Tibial nerve (tissue), 4 donors: ENCODE data around the gene DCTPP1.

Experiments used
- EP300 ChIP-seq, 2 donors: sonication (generic); formaldehyde crosslinking; IDR thresholded peaks; one replicate each; pipeline ENCODE4 v1.6.1; 2017; ENCODE audit warnings: antibody characterized with exemption in 2 of 2, mild to moderate bottlenecking in 1 of 2
- POLR2A ChIP-seq, 2 donors: fragments of 450-650 bp; IDR thresholded peaks; one replicate each; pipeline ENCODE4 v1.6.1; 2017; ENCODE audit warnings: antibody characterized with exemption in 2 of 2, mild to moderate bottlenecking in 2 of 2, moderate library complexity in 2 of 2
- TF ChIP-seq, protein P1 (sequence below), 5 experiments: fragments of 200-600 bp in 3 of 5; fragments of 450-650 bp in 2 of 5; sonication (generic) in 3 of 5; IDR thresholded peaks; one replicate each; pipeline ENCODE4 v1.5.1; 2016 to 2019; ENCODE audit warnings: antibody characterized with exemption in 5 of 5, mild to moderate bottlenecking in 3 of 5, moderate library complexity in 2 of 5

DNA sequence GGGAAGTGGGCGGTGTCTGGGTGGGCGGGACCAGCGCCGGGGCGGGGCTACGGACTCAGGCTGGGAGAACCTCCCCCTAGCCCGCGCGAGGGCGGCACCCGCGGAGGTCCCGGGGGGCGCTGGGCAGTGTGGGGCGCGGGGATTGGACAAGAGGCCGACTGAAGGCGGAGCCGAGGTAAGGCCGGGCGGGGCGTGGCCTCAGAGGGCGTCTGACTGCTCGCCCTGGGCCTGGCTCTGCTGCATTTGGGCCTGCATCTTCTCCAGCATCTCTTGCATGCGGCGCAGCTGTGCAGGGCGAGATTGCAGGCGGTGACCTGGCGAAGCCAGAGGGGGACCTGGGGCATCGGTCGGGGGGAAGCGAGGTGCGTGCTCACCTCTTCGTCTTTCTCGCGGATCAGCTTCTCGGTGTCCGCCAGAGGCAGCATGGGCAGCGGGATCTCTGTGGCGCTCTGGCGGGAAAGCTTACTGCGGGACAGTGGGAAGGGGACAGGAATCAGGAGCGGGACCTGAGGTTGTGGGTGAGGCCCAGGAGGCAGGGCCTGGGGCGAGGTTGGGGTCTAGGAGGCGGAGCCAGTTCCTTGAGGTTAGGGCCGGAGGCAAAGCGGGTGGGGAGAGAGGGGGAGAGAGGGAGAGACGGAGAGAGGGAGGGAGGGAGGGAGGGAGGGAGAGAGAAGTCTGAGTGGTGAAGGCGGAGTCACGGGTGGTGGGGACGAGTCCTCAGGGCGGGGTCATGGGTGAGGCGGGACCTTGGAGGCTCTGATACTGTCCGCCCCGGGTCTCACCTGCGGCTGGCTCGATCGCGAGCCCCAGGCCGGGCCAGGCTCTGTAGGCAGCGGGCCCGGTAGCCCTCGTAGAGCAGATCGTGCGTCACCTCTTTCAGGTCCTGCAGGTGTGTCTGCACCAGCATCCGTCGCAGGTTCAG, 51.3 kb downstream of the DCTPP1 start:
- TF ChIP-seq POLR2A (IDR thresholded peaks at IDR 0.05) (peak; percentile 23 to 89), EP300 (IDR thresholded peaks at IDR 0.05) (peak; percentile 13 to 80)
- TF ChIP-seq, protein P1, sequence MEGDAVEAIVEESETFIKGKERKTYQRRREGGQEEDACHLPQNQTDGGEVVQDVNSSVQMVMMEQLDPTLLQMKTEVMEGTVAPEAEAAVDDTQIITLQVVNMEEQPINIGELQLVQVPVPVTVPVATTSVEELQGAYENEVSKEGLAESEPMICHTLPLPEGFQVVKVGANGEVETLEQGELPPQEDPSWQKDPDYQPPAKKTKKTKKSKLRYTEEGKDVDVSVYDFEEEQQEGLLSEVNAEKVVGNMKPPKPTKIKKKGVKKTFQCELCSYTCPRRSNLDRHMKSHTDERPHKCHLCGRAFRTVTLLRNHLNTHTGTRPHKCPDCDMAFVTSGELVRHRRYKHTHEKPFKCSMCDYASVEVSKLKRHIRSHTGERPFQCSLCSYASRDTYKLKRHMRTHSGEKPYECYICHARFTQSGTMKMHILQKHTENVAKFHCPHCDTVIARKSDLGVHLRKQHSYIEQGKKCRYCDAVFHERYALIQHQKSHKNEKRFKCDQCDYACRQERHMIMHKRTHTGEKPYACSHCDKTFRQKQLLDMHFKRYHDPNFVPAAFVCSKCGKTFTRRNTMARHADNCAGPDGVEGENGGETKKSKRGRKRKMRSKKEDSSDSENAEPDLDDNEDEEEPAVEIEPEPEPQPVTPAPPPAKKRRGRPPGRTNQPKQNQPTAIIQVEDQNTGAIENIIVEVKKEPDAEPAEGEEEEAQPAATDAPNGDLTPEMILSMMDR (IDR thresholded peaks at IDR 0.05) = peak in 3 of 5 experiments; percentile 12 to 37 (median 27)
